HG02798 (cell line): ENCODE results near the gene S100A12.

Experiments used
- ATAC-seq: cut with Tn5 transposase; IDR thresholded peaks from one replicate; pipeline ENCODE4 v1.9.1; 2021; ENCODE audit warnings: mild to moderate bottlenecking; ENCODE audit not compliant: unreplicated experiment, poor library complexity

S100A12 gene

DNA sequence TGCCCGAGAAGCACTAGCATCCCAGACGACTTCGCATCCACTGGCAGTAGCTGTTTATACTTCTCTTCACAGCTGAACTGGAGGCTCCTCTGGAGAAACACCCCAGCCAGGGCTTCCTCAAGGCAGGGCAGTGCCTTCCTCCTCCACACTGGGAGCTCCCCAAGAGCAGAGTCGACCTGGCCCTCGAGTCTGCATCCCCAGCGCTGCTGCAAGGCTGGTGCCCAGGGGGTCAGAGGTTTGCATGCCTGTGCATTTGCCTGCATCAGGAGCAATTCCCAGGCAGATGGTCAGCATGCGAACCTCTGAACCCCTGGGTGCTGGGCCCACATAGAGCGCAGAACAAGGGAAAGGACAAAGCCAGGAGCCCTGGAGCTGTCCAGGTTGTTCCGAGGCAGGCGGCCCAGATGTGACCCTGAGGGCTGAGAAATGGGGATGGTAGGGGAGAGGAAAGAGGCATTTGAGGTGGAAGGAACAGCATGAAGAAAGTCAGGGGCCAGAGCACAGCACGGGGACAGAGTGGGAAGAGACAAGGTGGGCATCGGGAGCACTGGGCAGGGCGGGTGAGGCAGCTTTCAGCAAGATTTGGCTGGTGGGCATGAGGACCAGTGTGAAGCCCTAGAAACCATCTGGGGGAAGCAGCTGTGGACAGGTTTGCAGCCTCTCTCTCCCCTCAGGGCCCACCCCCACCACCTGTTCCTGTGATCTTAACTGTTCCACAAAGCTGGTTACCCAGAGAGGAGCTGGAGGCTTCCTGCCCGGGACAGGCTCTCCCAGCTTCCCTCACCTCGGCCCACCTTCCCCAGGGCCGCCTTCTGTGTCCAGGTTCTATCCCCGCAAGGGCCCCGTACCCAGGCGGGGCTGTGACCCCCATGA lies 21.9 kb upstream of the S100A12 start:
- ATAC-seq = no peak

DNA sequence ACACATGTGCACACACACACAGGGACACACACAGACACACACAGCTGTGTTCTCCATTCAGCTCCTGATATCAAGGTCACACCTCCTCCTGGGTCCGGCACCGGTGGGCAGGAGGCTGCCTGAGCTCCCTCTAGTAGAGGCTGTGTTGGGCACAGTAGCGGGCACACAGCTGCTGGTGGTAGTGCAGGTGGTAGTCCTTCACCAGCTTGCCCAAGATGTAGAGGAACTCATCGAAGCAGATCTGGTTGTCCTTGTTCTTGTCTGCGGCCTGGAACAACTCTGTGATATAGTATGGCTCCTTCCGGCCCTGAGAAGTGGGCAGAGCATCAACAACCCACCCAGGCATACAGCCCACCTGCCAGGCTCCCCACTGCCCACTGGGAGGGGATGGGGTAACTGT lies 21.0 kb upstream of the S100A12 start:
- ATAC-seq = no peak

DNA sequence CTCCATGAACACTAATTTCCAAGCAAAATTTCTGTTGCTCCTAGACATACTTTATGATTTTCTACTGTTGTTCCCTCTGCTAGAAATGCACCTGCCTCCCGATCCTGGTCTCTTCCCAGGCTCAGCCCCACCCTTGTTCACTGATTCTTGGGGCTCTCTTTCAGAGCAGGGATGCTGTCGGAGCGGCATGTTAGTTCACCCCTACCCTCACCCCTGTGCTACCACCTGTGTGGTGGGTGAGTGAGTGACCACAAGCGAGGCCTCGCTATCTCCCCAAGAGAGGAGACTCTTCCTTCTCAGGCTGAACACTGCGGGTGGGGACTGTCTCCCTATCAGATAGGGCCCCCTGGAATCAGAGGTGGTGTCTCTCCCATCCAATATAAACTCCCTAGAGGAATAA lies 20.4 kb upstream of the S100A12 start:
- no peak for ATAC-seq

DNA sequence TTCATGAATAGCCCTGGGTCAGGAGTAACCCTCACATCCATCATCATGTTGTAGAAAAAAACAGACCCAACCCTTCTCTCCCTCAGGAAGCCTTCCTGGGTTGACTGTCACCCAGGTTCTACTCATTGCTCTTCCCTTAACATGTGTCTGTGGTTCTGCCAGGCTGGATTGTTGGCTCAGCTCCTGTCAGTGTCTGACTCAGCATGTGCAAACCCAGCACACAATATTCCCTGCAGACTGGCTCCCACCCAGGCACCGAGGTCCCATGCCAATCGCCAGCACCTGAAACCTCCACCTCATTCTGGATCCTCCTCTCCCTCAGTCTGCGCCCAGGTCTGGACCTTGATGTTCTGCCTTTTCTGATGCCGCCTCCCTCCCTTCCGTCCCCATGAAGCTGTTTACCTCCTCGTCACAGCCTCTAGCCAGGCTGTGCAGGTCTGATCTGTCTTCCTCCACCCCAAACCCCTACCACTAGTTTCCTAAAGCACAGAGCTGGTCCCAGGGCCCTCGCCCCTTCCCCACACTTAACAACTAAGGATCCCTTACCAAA lies 19.8 kb upstream of the S100A12 start:
- ATAC-seq = no peak

DNA sequence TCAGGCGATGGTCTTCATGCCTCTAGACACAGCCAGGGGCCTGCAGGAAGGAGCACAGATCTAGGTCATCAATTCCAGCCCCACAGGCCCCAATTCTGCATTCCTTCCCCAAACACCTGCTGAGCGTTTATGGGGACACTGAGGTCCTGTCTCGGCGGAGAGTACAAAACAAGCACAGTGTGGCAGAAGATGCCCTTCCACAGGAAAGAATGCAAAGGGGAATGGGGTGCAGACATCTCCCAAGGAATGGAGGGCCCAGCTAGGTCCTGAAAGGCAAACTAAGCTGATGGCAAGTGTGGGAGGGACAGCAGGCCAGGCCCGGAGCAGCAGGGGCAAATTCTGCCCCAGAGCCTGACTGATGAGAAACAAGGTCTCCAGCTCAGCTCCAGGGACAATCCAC lies 19.0 kb upstream of the S100A12 start:
- no peak for ATAC-seq

DNA sequence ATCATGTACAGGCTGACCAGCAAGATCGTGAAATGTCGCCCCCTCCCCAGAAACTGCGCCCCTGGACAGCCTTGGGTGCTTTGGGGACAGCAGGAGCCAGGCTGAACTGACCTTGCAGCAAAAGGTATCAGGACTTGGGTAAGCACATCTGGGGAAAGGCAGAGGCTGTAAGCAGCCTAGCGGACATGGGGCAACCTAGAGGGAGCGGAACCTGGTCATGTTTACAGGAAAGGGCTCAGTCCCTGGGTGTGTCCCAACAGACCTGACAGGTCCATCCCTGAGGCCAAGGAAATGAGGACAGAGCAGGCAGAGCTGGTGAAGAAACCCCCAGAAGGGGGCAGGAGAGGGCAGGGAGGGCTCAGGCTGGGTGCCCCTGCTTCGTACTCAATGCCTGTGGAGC lies 18.5 kb upstream of the S100A12 start:
- ATAC-seq = no peak

DNA sequence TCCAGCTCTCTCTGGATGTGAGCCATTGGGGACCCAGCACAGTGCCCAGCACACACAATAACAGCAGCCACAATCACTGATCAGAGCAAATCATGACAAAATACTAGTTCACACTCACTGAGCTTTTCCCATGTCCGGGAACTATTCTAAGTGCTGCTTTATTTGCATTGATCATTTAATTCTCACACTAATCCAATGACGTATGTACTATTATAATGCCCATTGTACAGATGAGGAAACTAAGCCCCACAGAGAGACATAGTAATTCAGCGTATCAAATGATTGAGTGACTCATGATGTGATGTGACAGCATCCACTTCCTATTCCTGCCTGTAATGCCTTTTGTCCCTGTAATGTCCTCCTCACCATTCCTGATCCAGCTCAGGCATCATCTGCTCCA lies 17.4 kb upstream of the S100A12 start:
- ATAC-seq = no peak

DNA sequence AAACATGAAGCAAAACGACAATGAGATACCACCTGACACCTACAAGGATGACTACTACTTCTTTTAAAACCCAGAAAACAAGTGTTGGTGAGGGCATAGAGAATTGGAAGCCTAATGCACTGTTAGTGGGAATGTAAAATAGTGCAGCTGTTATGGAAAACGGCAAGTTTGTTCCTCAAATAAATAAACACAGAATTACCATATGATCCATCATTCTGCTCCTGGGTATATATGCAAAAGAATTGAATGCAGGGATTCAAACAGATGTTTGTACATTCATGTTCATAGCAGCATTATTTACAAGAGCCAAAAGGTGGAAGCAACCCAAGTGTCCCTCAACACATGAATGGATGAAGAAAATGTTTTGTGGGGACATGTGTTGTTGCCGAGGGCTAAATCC lies 16.8 kb upstream of the S100A12 start:
- ATAC-seq = no peak

DNA sequence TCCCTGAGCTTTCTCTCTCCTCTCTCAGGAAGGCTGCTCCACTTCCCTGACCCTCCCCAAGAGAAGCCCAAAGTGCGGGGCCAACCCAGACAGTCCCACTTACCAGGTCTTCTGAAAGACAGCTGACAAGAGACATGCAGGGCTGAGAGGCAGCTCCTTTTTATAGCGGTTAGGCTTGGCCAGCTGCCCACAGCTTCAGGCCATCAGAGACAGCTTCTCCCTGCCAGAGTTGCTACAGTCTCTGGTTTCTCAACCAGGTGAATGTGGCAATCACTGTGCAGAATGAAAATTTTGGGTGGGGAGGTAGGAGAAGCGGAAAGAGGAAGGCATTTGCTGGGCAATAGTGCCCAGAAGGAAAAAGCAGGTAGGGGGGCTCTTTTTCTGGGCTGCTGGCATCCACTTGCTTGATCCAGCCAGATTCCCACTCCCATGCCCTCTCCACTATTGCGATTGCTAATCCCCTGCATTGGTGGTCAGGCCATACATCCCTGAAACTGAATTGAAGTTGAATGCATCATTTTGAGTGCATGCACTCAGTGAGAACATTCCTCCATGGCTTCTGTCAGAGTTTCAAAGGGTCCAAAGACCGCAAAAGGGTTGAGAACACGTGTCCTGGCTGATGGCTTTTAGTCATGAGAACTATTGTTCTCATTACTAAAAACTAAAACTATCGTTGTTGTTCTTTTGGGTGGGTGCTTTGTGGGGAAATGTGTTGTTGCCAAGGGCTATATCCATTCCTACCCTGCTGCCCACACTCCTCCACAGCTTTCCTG lies 15.7 kb upstream of the S100A12 start, which contains the start of gene S100A8:
TSS of gene S100A8 (minus strand) at position 136 of the 773 bp plus-strand sequence. CDS start 538 bp downstream, outside the sequence.
- no peak for ATAC-seq

DNA sequence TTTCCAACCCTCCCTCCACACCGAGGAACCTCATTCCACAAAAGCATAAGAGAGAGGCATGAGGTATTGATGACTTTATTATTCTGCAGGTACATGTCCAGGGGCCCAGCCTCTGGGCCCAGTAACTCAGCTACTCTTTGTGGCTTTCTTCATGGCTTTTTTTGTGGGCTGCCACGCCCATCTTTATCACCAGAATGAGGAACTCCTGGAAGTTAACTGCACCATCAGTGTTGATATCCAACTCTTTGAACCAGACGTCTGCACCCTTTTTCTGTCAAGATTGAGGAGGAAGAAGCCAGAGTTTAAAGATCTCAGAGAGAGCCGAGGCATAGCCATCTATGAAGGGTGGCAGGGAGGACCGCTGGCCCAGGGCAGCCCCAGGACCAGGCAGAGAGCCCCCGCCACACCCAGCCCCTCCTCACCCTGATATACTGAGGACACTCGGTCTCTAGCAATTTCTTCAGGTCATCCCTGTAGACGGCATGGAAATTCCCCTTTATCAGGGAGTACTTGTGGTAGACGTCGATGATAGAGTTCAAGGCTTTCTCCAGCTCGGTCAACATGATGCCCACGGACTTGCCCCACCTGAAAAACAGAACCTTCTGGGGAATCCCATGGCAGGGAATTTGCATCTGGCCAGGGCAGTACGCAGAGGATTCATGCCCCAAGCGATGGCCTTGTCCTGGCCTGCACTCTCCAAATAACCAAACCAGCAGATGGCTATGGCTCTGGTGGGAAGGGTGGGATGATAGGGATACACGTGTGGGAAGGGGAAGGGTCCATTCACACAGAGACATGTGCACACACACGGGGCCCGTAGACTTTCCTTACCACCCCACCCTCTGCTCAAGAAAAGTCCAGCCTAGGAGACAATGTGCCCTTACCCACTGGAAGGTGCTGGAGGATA lies 14.8 kb upstream of the S100A12 start:
- ATAC-seq = no peak

DNA sequence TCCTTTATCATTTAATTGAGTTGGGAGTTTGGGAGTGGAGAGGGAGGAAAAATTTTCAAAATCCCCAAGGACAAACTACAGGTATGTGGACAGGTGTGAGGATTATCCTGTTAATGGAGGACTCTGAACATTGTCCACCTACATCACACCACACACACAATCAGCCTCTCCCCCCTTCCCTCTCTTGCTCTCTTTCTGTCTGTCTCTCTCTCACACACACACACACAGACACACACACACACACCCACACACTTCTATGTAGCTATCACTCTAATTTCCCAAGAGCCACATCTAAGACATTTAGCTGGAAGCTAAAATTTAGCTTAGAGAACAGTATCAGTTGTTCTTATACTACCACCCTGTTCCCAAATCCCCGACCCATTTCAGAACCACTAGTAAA lies 14.0 kb upstream of the S100A12 start:
- no peak for ATAC-seq

DNA sequence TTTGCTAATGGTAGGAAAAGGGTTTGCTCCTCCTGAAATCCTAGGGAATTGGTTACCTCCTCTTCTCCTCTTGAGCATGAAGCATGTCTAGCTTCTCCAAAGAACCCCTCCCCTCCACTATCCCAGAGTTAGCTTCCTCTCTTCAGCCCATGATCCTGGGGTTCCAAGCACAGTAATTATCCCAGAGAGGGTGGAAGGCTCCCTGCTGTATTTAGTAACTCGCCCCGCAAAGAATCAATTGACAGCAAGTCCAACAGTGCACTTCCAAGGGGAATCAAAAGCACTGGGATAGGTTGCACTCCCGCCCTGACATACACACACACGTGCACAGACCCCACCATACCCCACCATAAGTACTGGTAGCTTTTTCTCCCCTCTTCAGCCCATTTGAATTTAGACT lies 12.4 kb upstream of the S100A12 start:
- ATAC-seq = no peak

DNA sequence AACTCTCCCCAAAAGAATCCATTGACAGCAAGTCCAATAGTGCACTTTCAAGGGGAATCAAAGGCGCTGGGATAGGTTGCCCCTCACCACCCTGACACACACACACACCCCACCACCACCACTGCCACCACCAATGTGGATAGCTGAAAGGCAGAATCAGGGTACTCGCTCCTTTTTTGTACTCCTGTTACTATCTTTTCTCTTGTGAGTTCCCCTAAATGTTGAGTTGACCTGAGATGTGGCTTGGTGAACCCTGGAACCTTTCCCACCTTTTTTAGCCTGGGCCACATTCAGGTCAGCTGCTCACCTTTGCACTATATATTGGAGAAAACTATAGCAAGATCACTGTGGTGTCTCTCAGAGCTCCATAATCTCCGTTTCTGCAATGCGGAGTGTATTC lies 11.6 kb upstream of the S100A12 start:
- ATAC-seq = no peak

DNA sequence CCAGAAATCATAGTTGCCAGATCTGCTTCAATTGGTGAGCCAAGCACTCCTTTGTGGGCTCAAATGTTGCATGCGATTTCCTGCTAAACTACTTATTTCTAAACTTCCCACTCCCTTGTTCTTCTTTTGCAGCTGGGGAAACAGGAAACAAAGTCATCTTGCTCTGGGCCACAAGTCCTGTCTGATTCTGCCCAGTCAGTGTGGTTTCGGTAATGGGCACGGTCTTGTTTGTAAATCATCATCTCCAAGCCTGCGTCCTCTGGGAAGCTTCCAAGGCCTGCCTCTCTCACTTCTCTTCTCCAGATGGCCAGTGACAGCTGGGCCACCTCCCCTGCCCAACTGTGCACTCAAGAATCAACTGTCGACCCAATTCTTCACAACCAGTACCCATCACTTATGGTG lies 11.1 kb upstream of the S100A12 start:
- no peak for ATAC-seq

DNA sequence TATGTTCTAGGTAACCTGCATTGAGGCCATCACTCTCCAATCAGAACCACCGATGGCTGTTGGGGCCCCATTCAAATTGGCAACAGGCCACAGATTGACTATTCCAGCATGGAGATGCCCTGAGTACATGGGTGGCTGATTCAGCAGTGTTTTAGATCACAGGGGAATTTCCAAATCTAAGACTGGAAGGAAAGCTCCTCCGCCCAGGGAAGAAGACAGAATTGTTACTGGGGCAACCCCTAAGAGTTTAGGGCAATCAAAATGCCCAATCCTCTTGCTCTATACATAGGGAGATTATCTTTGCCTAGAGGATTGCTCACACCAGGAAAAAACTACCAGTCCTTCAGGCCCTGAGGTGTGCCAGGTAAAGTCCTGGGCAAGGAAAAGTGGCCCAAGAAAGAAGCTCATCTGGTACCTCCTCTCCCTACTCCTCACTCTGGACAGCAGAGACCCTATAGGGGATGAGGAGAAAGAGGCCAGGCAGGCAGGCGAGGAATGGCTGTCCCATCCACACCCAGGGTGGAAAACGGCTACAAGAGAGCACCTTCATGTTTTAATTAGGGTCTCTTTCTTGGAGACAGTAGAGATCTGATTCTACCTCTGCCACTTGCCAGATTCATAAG lies 9.6 kb upstream of the S100A12 start:
- no peak for ATAC-seq

DNA sequence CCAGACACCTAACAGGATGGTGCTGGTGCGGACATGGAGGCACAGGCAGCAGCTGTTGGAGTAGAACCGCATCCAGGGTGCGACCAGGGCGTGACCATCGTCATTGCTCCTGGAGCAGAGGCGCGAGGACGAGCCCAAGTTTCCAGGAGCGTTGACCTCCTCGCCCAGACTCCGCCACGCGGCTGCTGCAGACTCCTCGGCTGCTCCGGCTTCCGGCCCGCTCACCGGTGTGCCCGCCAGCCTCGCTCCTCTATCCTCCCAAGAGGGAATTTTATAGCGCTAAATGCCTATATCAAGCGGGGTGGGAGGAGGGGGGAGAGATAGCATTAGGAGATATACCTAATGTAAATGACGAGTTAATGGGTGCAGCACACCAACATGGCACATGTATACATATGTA lies 5.3 kb upstream of the S100A12 start:
- ATAC-seq = no peak

DNA sequence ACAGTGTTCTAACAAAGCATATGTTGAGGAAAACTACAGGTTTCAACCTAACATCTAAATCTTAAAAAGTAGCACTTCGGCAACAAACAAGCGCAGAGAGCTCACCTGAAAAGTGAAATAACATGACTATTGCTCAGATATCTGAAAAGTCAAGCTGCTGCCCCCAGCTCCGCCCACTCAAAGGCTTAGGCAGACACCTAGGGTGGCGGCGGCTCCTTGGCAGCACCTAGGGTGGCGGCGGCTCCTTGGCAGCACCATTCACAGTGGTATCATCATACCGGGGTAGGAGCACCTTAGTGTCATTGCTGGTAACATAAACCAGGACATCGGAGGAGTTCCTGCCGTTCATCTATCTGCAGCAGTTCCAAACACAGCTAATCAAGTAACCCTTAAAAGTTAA lies 4.2 kb upstream of the S100A12 start:
- ATAC-seq = no peak

DNA sequence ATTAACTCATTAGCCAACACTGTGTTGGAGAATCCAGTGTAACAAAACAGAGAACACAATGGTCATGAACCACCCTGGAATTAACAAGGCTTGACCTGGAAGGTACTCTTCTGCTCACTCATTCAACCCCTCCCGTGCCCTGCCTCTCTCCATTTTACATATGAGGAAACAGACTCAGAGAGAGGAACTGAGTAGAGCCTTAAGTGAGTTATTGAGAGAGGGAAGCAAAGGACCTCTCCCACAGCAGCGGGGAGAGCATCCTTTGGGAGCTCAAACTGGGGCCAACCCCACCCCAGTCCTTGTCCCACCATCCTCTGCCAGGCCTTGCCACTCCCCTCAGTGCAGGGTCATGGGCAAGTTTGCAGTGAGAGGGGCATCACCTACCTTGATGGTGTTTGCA lies 1.4 kb downstream of the S100A12 start:
- ATAC-seq = no peak

DNA sequence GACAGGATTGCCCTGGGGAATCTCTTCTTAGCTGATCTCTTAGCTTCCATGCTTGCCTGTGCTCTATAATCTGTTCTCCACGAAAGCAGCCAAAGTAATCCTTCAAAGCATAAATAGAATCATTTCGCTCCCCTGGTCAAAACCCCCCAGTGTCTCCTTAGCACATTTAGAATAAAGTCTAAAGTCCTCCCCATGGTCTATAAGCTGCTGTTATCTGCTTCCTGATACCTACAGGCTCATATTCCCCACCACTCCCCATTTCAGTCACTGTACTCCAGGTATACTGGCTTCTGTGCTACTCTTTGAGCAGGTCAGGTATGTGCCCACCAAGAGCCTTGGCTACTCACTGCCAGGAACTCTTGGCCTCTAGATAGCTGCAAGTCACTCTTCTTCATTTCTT lies 2.9 kb downstream of the S100A12 start:
- ATAC-seq = no peak

DNA sequence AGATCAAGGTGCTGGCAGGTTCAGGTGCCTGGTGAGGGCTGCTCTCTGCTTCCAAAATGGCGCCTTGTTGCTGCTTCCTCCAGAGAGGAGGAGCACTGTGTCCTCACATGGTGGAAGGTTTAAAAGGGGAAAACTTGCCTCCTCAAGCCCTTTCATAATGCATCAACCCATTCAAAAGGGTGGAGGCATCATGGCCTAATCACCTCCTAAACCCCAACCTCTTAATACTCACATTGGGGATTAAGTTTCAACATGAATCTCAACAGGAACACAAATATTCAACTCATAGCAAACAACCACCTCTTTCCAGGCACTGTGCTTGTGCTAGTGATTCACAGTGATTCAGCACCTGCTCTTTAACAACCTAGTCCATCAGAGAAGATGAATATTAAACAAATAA lies 4.2 kb downstream of the S100A12 start:
- ATAC-seq = no peak
